Embryonic facial prominence (tissue), 1 donor: ENCODE measurements around the gene ZAR1L.

Source experiments
- DNase-seq: peaks from one replicate; pipeline ENCODE4 v3.0.0-alpha.2; 2016; ENCODE audit errors: extremely low spot score

The ZAR1L gene

DNA sequence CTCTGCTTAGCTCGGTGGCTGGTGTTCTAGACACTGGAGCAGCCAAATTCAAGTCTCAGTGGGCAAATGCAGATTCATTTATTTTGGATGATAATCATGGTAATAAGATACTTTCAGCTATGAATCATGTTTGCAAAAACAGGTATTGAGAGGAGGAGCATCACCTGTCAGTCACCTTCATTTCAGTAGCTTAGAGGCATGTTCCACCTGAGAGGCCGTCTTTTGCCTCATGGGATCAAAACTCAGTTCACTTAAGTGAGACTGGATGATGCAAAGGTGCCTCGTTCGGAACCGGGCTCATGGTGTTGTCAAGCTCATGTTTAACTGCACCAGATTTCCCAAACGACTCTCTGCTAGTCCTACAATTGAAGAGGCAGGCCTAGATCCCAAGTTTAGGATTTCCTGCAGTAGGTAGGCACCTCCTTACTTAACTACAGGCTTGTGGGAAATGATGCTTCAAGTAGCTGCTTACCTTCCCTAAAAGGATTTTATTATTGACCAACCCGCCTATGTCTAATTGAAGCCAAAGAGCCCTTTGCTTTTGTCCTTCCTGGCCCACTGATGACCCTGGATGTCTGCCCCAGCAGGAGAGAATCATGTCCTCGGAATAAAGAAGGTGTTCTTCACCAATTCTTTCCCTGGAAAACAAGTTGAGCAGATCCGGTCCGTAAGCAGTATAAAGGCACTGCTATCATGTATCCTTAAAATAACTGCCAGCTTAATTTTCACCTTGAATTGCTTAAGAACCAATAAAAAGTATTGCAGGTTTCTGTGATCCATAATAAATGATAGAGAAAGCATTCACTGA lies 60.0 kb downstream of the ZAR1L start:
- no peak for DNase-seq

DNA sequence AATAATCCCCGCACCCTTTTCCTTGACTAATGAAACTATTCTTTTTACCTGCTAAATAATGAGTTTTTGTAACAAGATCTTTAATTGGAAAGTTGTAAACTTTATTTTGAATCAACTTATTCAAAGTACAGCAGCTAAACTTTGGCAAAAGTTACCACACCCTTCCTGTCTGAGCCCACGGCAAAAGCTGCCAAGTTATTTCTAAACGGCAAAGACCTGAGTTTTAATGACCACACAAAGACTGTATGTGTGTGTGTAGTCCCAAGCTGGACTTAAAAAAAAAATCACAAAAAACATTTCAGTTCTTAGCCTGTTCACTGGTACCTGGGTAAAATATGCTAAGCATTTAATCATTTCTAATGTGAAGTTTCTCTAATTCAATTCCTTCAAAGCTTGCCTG lies 60.7 kb downstream of the ZAR1L start:
- DNase-seq = no peak

DNA sequence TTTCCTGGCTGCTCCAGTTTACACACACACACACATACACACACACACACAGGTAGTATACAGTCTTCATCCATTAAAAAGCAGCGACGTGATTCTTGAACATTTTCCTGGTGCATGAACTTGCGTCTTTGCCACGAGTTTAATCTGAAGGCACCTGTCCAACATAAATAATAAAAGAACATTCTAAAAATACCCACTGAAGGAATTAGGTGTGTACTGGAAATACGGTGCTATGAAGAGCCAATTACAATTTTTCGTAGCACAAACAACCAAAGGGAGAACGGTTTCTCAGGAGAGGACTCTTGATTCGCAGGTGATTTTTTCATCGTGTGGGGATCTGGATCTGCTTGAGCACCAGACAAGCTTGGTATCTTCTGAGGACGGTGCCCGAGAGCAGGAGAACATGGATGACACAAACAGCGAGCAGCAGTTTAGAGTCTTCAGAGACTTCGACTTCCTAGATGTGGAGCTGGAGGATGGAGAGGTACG lies 61.2 kb downstream of the ZAR1L start:
- DNase-seq = no peak
